MG63 (cell line): Measurements from ENCODE around the gene NDE1. TPM values are rescaled to one million over a fixed set of nuclear protein-coding genes. Genes with fewer than 3 reads are reported as not detected.
"Not testable (repeated sequence)": the region's sequence is repeated elsewhere in the genome, so short reads cannot be mapped to it uniquely, and the experiment has no call there.

Source experiments
- DNase-seq: peaks from one replicate; pipeline ENCODE4 v3.0.0-alpha.2; 2020
- H3K27me3 ChIP-seq: fragments of 250-450 bp; sonication (Bioruptor Pico); 2 replicates; pipeline ENCODE4 v1.5.1; 2020; ENCODE audit warnings: mild to moderate bottlenecking, moderate library complexity
- H3K36me3 ChIP-seq: fragments of 250-450 bp; sonication (Bioruptor Pico); 2 replicates; pipeline ENCODE4 v1.5.1; 2020; ENCODE audit warnings: mild to moderate bottlenecking, moderate library complexity
- H3K4me3 ChIP-seq: fragments of 250-450 bp; sonication (Bioruptor Pico); 2 replicates; pipeline ENCODE4 v1.5.1; 2020; ENCODE audit warnings: mild to moderate bottlenecking, moderate library complexity
- H3K9me3 ChIP-seq: fragments of 250-450 bp; sonication (Bioruptor Pico); 2 replicates; pipeline ENCODE4 v1.5.1; 2020; ENCODE audit warnings: mild to moderate bottlenecking, moderate library complexity
- total RNA-seq: library from RNA; depleted of rRNA; stranded (reverse); fragments of >200 nt; shearing (Covaris generic); gene quantifications from 2 replicates; pipeline ENCODE4 v1.2.3, GENCODE V29; 2014; ENCODE audit warnings: low replicate concordance

NDE1 gene
- total RNA-seq, 1 experiment from 2014 or later = 34.4 TPM

DNA sequence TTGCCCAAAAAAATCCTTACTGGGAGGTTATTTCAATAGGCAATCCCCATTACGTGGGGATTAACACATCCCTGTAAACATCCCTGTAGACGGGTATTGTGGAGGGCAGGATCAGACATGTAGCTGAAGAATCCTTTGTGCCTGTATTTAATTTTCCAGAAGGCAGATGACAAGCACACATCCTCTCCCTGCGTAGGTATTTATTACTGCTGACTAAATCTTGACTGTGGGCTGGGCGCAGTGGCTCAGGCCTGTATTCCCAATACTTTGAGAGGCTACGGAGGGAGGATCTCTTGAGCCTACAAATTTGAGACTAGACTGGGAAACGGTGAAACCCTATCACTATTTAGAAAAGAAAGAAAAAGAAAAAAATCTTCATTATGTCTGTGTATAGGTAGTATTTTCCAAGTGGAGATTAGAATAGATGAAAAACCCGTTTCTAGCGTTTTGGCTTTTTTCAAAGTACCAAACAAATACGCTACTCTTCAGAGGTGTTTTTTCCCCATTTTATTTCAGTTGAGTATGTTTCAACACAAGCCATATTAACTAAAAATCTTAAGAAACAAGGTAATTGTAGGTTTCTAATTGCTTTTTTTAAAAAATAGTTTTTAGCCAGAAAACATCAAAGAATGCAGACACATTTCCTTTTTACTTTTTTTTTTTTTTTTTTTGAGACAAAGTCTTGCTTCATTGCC, 5.6 kb upstream of the NDE1 start:
- peak overlapping the region; percentile 72 for H3K4me3 ChIP-seq
- H3K27me3 ChIP-seq = no peaks in the 10 kb centered on the region
- DNase-seq = peak; percentile 59
- H3K9me3 ChIP-seq = no peaks in the 10 kb centered on the region
- H3K36me3 ChIP-seq = no peaks in the 10 kb centered on the region

DNA sequence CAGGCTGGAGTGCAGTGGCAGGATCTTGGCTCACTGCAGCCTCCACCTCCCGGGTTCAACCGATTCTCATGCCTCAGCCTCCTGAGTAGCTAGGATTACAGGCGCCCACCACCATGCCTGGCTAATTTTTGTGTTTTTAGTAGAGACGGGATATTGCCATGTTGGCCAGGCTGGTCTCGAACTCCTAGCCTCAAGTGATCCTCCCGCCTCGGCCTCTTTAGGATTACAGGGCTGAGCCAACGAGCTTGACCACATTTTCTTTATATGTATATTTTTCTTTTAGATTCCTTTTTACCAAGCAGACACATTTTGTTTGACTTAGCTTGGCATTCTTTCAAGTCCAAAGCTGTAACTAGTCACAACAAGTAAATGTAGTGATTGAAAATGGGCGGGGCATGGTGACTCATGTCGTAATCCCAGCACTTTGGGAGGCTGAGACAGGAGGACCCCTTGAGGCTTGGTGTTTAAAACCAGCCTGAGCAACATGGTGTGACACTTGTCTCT, 5.0 kb upstream of the NDE1 start:
- H3K4me3 ChIP-seq, H3K36me3 ChIP-seq, H3K9me3 ChIP-seq, H3K27me3 ChIP-seq: not testable (repeated sequence)
- peak; percentile 95 for DNase-seq

DNA sequence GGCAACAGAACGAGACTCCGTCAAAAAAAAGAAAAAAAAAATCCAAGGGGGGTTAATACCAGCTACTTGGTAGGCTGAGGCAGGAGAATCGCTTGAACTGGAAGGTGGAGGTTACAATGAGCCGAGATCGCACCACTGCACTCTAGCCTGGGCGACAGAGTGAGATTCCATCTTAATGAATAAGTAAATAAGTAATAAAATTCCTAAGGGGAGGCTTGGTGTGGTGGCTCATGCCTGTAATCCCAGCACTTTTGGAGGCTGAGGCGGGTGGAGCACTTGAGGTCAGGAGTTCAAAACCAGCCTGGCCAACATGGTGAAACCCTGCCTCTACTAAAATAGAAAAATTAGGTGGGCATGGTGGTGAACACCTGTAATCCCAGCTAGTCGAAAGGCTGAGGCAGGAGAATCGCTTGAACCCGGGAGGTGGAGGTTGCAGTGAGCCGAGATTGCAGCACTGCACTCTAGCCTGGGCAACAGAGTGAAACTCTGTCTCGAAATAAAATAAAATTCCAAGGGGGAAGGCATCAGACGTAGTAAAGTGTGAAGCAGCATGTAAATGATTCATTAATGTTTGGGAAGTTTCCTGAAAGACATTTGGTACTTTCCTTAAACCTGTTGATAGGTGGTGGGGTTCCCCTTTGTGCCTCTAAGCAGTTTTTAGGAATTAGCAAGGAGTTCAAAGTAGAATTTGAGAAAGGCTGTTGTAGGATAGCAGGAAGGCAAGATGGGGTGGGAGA, 3.3 kb upstream of the NDE1 start:
- not testable (repeated sequence) for H3K27me3 ChIP-seq, H3K9me3 ChIP-seq, H3K4me3 ChIP-seq, H3K36me3 ChIP-seq
- DNase-seq = peak; percentile 21

DNA sequence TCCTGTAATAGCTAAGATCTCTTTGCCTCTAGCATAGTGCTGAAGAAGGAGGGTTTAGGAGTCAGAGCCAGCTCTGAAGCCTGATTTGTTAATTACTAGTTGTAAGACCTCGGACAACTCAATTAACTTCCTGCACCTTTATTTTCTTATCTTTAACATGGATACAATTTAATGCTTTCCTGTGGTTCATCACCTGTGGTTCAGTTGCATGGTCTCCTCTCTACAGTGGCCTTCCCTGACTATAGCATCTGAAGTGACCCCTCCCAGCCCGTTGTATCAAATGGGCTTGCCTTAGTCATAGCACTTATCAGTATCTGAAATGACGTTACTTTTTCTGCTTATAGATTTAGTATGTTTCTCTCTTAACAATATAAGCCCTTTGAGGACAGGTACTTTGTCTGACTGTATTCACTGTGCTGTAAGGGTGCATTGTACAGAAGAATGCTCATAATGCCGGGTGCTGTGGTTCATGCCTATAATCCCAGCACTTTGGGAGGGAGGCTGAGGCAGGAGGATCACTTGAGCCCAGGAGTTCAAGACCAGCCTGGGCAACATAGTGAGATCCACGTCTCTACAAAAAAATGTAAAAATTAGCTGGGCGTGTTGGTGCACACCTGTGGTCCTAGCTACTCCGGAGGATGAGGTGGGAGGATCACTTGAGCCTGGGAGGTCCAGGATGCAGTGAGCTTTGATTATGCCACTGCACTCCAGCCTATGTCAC, 2.6 kb upstream of the NDE1 start:
- Histone ChIP-seq H3K4me3 (no peak overlapping the region), H3K36me3 (peaks cover 12% of the 10 kb centered on the region), H3K9me3 (no peaks in the 10 kb centered on the region), H3K27me3 (no peaks in the 10 kb centered on the region)
- no peak for DNase-seq

DNA sequence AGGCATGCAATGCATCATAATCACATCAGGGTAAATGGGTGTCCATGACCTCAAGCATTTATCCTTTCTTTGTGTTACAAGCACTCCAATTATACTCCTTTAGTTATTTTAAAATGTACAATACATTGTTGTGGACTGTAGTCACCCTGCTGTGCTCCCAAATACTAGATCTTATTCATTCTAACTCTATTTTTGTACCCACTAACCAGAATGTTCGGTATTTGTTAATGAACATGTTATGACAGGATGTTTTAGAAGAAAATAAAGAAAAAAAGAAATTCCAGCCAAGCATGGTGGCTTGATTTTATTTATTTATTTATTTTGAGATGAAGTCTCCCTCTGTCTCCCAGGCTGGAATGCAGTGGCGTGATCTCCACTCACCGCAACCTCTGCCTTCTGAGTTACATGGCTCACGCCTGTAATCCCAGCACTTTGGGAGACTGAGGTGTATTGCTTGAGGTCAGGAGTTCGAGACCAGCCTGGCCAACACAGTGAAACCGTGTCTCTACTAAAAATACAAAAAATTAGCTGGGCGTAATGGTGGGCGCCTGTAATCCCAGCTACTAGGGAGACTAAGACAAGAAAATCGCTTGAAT, 1.8 kb upstream of the NDE1 start:
- no peak overlapping the region for H3K4me3 ChIP-seq
- no peak for DNase-seq
- peaks cover 15% of the 10 kb centered on the region for H3K36me3 ChIP-seq
- H3K9me3 ChIP-seq = no peaks in the 10 kb centered on the region
- H3K27me3 ChIP-seq = no peaks in the 10 kb centered on the region

DNA sequence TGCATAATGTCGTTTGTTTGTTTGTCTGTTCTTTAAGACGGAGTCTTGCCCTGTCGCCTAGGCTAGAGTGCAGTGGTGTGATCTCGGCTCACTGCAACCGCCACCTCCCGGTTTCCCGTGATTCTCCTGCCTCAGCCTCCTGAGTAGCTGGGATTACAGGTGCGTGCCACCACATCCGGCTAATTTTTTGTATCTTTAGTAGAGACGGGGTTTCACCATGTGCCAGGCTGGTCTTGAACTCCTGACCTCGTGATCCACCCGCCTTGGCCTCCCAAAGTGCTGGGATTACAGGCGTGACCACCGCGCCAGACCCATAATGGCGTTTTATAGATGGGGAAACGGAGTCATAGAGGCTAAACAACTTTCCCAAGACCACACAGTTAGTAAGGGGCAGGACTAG, 734 bp upstream of the NDE1 start:
- DNase-seq, H3K9me3 ChIP-seq, H3K27me3 ChIP-seq: not testable (repeated sequence)
- Histone ChIP-seq H3K4me3 (peak overlapping the region; percentile 99), H3K36me3 (peaks cover 21% of the 10 kb centered on the region)

DNA sequence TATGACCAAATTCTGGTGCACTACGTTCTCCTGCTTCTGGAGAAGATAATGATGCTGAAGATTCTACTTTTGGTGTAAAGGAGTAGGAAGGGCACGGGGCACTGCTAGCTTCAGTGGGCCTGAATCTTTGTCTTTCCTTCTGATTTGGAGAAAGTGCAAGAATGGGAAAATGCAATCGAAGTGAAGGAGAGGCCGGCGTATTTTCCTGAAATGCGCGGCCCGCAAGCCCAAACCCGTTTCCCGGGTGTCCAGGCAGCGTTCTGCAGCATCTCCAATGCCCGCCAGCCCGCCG, 372 bp upstream of the NDE1 start:
- H3K9me3 ChIP-seq = no peaks in the 10 kb centered on the region
- DNase-seq = no peak
- H3K27me3 ChIP-seq = no peaks in the 10 kb centered on the region
- H3K36me3 ChIP-seq = peaks cover 23% of the 10 kb centered on the region
- peak overlapping the region; percentile 99 for H3K4me3 ChIP-seq

DNA sequence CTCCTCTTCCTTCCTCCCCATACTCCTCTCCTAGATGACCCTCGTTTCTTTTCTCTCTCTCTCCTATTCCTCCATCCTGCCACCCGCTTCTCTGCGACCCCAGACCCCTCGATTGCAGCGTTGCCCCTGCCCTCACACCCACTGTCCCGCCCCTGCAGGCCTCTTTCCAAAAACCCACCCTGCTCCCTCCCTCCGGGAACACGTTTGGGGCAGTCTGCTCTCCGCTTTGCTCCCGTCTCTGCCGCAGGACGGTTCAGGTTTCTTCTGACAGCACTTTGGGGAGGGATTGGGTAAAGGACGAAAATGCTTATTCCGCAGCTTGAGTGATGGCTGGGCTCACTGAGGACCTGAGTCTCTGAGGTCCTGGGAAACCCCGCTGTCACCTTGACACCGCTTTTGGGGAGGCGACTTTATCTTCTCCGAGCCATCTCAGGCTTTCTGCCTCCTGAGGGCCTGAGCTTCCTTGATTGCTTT, 690 bp downstream of the NDE1 start:
- H3K4me3 ChIP-seq = peak overlapping the region; percentile 99
- no peaks in the 10 kb centered on the region for H3K9me3 ChIP-seq
- DNase-seq = peak; percentile 38
- H3K27me3 ChIP-seq = no peaks in the 10 kb centered on the region
- peaks cover 32% of the 10 kb centered on the region for H3K36me3 ChIP-seq

DNA sequence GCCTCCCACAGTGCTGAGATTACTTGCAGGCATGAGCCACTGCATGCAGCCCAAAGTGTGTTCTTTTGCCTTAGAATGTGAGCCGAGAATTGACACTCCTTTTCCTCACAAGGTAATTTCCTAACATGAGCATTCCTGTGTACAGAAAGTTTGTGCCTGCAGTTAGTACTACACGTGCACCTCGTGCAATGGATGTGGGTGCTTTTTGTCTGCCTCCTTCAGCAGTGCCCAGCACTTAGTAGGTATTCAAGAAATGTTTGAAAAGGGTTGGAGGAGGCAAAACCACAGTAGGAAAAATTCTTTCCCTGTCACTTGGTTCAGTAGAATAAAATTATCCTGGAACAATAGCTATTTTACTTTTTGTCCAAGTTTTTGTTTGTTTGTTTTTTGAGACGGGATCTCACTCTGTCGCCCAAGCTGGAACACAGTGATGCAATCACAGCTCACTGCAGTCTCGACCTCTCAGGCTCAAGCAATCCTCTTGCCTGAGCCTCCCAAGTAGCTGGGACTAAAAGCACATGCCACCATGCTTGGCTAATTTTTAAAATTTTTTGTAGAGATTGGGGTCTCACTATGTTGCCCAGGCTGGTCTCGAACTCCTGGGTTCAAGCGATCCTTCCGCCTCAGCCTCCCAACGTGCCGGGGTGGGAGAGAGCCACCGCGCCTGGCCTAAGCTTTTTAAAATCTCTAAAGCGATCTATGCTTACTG, 2.4 kb downstream of the NDE1 start:
- Histone ChIP-seq H3K36me3 (peaks cover 32% of the 10 kb centered on the region), H3K27me3 (no peaks in the 10 kb centered on the region), H3K4me3 (no peak overlapping the region; the same call in 1 of the 2 replicates), H3K9me3 (no peaks in the 10 kb centered on the region)
- no peak for DNase-seq

DNA sequence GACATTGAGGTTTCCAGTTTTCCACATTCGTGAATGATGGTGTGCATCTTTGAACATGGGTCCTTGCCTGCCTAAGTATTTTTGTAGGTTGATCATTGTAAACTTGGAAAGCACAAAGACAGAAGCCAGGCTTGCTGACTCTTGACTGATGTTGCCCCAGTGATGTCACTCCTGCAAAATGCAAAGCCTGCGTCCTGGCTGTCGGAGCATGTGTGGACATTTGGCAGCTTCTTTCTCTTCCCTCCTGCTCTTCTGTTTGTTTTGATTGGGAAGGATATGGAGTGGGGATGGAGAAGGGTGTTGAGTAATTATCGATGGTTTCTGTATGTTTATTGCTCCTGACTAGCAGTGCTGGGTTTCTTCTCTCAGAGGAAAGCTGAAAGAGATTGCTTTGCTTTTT, 3.2 kb downstream of the NDE1 start:
- H3K27me3 ChIP-seq = no peaks in the 10 kb centered on the region
- H3K9me3 ChIP-seq = no peaks in the 10 kb centered on the region
- peaks cover 39% of the 10 kb centered on the region for H3K36me3 ChIP-seq
- DNase-seq = peak; percentile 93
- H3K4me3 ChIP-seq = no peak overlapping the region

DNA sequence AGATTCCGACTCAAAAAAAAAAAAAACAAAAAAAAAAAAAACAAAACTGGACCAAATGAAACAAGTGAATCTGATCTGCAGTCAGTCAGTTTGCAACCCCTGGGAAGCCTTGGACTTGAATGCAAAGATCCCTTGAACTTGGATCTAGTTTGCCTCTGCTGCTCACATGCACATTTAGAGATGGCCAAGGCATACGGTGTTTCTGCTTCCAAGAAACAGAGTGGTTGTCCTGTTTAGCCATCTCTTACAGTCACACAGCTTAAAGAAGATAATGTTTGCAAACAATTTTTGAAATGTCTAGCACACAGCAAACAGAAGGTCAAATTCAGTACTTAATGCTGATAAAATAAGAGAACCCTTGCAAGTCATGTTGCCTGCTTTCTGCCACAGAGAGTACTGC, 4.5 kb downstream of the NDE1 start:
- DNase-seq = no peak
- Histone ChIP-seq H3K4me3 (no peak overlapping the region), H3K36me3 (peaks cover 46% of the 10 kb centered on the region), H3K27me3 (no peaks in the 10 kb centered on the region), H3K9me3 (no peaks in the 10 kb centered on the region)

DNA sequence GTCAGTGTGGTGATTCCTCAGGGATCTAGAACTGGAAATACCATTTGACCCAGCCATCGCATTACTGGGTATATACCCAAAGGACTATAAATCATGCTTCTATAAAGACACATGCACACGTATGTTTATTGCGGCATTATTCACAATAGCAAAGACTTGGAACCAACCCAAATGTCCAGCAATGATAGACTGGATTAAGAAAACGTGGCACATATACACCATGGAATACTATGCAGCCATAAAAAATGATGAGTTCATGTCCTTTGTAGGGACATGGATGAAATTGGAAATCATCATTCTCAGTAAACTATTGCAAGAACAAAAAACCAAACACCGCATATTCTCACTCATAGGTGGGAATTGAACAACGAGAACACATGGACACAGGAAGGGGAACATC, 5.5 kb downstream of the NDE1 start:
- H3K36me3 ChIP-seq = peaks cover 43% of the 10 kb centered on the region
- not testable (repeated sequence) for DNase-seq, H3K4me3 ChIP-seq, H3K27me3 ChIP-seq, H3K9me3 ChIP-seq

DNA sequence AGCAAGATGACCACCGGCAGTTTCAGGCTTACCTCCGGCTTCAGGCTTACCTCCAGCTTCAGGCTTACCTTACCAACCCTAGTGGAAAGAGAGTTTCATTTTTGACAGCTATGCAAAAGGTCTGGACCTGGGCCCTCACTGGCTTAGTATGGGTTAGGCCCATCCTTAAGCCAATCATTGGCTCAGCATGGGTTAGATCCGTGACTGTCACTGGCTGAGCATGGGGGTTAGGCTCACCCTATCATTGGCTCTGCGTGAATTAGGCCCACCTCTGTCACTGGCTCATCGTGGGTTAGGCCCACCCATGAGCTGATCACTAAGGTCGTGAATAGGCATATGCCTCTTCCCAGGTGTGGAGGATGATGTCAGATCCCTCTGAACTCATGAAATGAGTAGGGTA, 8.1 kb downstream of the NDE1 start:
- Histone ChIP-seq H3K27me3 (no peaks in the 10 kb centered on the region), H3K4me3 (no peak overlapping the region), H3K36me3 (peaks cover 37% of the 10 kb centered on the region), H3K9me3 (no peaks in the 10 kb centered on the region)
- no peak for DNase-seq

DNA sequence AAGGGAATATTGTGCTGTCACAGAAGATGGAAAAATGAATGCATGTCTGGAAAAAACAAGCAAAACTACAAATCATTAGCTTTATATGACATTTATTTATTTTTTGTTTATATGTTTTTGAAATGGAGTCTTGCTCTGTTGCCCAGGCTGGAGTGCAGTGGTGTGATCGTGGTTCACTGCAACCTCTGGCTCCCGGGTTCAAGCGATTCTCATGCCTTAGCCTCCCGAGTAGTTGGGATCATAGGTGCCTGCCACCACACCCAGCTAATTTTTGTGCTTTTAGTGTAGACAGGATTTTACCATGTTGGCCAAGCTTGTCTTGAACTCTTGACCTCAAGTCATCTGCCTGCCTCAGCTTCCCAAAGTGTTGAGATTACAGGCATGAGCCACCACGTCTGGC, 8.5 kb downstream of the NDE1 start:
- no peak for DNase-seq
- peaks cover 41% of the 10 kb centered on the region for H3K36me3 ChIP-seq
- H3K4me3 ChIP-seq = no peak overlapping the region
- no peaks in the 10 kb centered on the region for H3K27me3 ChIP-seq
- H3K9me3 ChIP-seq = no peaks in the 10 kb centered on the region

DNA sequence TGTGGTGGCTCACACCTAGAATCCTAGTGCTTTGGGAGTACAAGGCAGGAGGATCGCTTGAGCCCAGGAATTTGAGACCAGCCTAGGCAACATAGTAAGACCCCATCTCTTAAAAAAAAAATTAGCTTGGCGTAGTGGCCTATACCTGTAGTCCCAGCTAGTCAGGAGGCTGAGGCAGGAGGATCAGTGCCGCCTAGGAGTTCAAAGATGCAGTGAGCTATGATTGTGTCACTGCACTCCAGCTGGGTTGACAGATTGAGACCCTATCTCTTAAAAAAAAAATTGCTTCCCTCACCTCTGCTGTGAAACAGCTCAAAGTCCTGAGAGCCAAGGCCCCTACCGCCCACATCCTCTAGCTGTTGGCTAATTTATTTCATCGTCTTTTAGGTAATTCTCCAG, 10.2 kb downstream of the NDE1 start:
- Histone ChIP-seq H3K9me3 (no peaks in the 10 kb centered on the region), H3K27me3 (no peaks in the 10 kb centered on the region), H3K4me3 (no peak overlapping the region), H3K36me3 (peaks cover 44% of the 10 kb centered on the region)
- no peak for DNase-seq

DNA sequence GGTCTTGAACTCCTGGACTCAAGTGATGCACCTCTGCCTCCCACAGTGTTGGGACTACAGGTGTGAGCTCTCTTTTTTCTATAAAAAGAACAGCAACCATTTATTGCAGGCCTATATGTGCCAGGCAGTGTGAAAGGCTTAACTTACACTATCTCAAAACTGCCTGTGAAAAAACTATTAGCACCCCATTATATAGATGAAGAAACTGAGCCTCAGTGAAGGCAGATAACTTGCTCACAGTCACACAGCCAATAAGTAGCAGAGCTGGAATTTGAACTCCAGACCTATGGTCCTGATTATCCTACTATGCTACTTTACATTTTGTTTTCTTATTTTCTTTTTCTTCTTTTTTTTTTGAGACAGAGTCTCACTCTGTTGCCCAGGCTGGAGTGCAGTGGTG, 15.1 kb downstream of the NDE1 start:
- no peaks in the 10 kb centered on the region for H3K9me3 ChIP-seq
- H3K36me3 ChIP-seq = peaks cover 64% of the 10 kb centered on the region
- H3K27me3 ChIP-seq = no peaks in the 10 kb centered on the region
- no peak for DNase-seq
- H3K4me3 ChIP-seq = no peak overlapping the region
